GM18907 (cell line): ENCODE data around the gene B4GALT2.
A peak's percentile ranks its signal among the peaks of the same experiment; 100 is the strongest.

Experiments used
- ATAC-seq: cut with Tn5 transposase; IDR thresholded peaks from one replicate; pipeline ENCODE4 v1.9.1; 2021; ENCODE audit warnings: mild to moderate bottlenecking, moderate library complexity; ENCODE audit not compliant: unreplicated experiment

B4GALT2 gene

GRCh38 chr1:44025816-44026215 lies 46.8 kb downstream of the B4GALT2 start:
- ATAC-seq: no peak

- no peak for ATAC-seq
Observed at GRCh38 chr1:44027320-44027719, 48.3 kb downstream of the B4GALT2 start.

- ATAC-seq: peak; percentile 27
Observed at GRCh38 chr1:44029260-44029910, 50.4 kb downstream of the B4GALT2 start.

- ATAC-seq: peak; percentile 88
Observed at GRCh38 chr1:44029911-44030604, 51.0 kb downstream of the B4GALT2 start.

- peak; percentile 22 for ATAC-seq
Observed at GRCh38 chr1:44030605-44031251, 51.7 kb downstream of the B4GALT2 start.

GRCh38 chr1:44031252-44032169 lies 52.5 kb downstream of the B4GALT2 start, which contains the start of gene SLC6A9:
Gene SLC6A9 (minus strand): TSS chr1:44031462. CDS start chr1:44024277, 7,185 bp downstream.
- ATAC-seq: no peak

- ATAC-seq: no peak
Observed at GRCh38 chr1:44032170-44032790, 53.3 kb downstream of the B4GALT2 start.

- ATAC-seq: no peak
Observed at GRCh38 chr1:44033041-44033575, 54.1 kb downstream of the B4GALT2 start.

- ATAC-seq: no peak
Observed at GRCh38 chr1:44033756-44034155, 54.7 kb downstream of the B4GALT2 start.

GRCh38 chr1:44034423-44034822 lies 55.4 kb downstream of the B4GALT2 start:
- ATAC-seq: no peak

- no peak for ATAC-seq
Observed at GRCh38 chr1:44034976-44035716, 56.1 kb downstream of the B4GALT2 start.

- ATAC-seq: no peak
Observed at GRCh38 chr1:44035726-44036408, 56.9 kb downstream of the B4GALT2 start.

GRCh38 chr1:44036409-44037139 lies 57.6 kb downstream of the B4GALT2 start:
- no peak for ATAC-seq

- no peak for ATAC-seq
Observed at GRCh38 chr1:44037154-44037553, 58.1 kb downstream of the B4GALT2 start.

- no peak for ATAC-seq
Observed at GRCh38 chr1:44038876-44039657, 60.1 kb downstream of the B4GALT2 start.

GRCh38 chr1:44040418-44040817 lies 61.4 kb downstream of the B4GALT2 start:
- no peak for ATAC-seq
